GM12874 (cell line): ENCODE measurements around the gene PPEF1.

Source experiments
- TF ChIP-seq, protein P1 (sequence below): IDR thresholded peaks from 2 replicates; pipeline ENCODE4 v1.5.1; 2011; ENCODE audit warnings: low read depth, mild to moderate bottlenecking, control low read depth, low read length, moderate library complexity; ENCODE audit not compliant: insufficient read depth

PPEF1 gene

DNA sequence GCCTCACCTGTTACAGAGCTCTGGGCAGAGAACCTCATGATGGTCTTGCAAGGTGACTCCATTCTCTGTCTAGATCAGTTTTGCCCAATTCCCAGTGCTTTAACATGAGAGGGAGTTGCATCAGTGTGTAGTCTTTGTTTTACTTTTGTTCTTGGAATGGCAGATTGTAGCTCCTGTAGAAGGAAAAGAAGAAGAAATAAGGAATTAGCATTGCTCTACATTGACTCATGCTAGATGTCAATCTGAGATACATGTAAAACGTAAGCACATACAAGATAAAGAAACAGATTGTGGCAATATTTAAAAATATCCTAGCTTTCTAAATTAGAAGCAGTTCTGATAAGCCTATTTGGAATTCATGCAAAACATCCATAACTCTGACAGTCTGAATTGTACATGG lies 16.0 kb upstream of the PPEF1 start:
- TF ChIP-seq, protein P1, sequence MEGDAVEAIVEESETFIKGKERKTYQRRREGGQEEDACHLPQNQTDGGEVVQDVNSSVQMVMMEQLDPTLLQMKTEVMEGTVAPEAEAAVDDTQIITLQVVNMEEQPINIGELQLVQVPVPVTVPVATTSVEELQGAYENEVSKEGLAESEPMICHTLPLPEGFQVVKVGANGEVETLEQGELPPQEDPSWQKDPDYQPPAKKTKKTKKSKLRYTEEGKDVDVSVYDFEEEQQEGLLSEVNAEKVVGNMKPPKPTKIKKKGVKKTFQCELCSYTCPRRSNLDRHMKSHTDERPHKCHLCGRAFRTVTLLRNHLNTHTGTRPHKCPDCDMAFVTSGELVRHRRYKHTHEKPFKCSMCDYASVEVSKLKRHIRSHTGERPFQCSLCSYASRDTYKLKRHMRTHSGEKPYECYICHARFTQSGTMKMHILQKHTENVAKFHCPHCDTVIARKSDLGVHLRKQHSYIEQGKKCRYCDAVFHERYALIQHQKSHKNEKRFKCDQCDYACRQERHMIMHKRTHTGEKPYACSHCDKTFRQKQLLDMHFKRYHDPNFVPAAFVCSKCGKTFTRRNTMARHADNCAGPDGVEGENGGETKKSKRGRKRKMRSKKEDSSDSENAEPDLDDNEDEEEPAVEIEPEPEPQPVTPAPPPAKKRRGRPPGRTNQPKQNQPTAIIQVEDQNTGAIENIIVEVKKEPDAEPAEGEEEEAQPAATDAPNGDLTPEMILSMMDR, result no peak

DNA sequence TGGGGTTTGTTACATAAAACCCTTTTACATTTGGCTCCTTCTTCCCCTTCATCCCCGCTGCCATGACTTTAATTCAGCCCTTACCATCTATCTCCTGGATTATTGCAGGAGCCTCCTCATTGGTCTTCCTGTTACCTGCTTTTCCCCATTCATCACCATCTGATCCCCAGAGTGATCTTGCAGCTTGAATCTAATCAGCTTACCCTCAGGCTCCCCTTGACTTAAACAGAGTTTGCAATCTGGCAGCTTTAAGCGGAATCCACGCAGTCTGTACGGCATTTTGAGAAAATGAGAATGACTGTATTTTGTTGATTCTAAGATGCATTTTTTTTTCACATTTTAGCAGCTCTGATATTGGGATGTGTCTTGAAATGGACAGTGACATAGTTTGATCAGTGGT lies 14.9 kb upstream of the PPEF1 start:
- TF ChIP-seq, protein P1, result no peak

DNA sequence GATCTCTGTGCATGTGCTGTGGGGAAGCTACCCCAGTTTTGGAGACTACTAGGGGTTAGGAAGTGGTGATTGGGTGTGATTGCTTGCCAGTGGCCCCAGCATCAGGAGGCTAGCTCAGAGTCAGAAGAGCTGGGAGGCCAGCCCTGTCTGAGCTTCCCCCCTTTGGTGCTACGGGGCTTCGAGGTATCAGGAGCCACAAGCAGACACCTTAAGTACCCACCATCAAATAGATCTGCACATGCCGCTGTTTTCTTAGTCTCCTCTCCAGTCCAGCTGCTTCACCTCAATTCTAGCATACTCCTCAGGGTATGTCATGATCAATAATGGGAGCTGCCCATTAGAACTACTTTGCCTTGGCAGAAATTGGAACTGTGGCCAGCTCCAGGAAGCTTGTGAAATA lies 10.8 kb upstream of the PPEF1 start:
- TF ChIP-seq, protein P1, result no peak

DNA sequence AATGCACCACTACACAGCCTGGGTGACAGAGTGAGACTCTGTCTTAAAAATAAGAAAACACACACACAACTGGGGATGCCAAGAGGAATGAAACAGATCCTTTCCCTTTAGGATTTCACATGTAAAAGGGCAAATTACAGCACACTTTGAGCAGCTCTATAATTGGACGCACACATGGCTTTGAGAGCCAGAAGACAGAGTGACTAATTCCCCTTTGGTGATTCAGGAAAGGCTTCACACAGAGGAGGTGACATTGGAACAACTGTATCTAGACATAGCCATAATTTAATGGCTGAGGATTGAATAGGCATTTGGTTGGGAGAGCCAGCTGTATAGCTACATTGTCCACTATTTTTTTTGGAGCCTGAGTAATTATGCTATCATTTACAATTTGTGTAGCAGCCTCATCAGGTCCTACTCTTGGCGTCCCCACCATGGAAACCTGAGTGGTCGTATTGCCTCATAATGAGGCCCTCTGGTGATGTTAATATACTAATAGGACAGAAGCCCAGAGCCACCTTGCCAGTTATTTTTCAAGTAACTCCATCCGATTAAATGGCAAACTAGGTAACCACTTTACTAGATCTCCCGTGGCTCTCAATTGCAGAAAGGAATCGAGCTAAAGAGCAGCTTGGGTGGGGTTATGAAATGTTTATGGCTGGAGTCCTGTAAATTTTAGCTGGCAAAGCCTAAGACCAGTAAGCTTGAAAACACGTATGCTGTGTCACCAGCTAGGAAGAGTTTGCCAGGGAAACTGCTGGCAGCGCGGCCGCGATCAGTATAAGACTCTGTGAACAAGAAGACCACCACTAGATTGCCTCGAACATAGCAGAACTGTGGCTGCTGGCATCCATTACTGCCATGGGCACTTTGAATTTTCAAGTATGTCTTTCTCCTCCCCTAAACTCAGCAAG lies 8.5 kb upstream of the PPEF1 start:
- TF ChIP-seq, protein P1, result no peak

DNA sequence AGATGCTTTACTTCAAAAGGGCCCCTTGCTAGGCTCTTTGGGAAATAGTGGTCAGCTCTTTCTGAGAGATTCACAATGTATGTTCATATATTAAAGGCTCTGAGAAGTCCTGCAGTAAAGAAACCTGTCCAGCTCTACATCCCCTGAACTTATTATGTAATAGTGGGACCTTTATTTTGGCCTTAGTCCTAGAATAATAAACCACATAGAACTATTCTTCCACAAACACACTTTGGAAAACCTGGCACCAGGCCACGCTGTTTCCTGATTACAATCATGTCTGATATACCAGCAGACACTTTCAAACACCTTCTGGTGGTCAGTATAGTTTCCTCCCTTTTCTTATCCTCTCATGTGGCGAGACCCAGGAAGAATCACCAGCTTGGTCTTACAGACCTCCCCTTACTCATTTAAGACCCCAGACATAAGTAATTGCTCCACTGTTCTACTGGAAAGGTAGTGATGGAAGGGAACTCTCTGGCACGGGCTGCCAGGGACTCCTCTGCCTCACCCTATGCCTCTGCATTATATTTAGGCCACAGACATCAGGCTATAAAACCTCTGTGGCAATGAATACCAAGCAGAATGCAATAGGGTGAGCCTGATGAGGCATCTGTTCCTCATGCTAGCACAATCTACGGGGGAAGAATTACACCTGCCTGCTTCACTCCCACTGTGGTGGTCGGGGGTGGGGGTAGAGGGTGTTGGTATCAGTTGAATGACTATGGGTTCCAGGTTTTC lies 5.7 kb upstream of the PPEF1 start:
- TF ChIP-seq, protein P1, result no peak

DNA sequence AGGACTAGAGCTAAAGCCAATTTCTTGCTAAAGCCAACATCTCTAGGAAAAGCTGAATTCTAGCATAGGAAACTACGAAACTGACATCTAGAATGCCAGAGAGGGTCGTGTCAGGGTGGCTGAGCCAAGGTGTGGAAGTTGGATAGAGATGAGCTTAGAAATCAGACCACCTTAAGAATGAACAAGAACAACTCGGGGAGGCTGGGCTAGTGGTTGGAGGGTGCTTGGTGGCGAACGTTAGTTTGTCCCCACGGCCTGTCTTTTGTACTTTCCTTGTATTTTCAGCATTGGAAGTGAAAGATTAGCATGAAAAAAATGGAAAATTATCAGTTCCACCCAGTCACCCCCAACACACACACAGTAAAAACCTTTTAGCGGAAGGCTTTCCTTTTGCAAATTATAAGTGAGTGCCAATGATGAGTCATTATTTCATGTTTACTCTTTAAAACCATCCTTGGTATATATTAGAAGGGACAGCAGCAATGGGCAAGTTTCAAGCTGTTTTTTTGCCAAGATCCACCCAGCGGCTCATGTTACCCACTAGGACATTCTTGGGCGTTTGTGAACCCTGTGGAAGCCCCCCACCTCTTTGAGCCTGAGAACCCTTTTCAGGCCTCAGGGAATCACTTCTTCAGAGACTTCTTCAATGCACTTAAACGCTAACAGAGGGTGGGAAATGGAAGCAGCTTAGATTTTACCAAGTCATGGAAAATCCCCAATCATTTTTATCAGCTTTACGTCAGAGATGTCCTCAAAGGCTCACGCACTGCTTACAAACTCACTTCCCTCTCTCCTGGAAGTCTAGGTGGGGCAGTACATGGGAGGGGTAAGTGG lies 4.9 kb upstream of the PPEF1 start:
- TF ChIP-seq, protein P1, result no peak

DNA sequence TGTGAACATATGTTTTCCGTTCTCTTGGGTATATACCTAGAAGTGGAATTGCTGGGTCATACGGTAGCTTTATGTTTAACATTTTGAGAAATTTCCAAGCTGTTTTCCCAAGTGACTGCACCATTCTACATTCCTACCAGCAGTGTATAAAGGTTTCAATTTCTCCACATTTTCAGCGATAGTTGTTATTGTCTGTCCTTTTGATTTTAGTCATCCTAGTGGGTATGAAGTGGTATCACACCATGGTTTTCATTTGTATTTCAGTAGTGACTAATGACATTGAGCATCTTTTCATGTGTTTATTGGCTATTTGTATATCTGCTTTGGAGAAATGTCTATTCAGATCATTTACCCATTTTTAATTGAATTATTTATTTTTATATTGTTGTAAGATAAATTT lies 2.4 kb downstream of the PPEF1 start:
- TF ChIP-seq, protein P1, result no peak
